HG02678 (cell line): ENCODE data around the gene OTUB2.

ENCODE experiments used
- ATAC-seq: cut with Tn5 transposase; IDR thresholded peaks from one replicate; pipeline ENCODE4 v1.9.1; 2021; ENCODE audit warnings: mild to moderate bottlenecking, moderate library complexity; ENCODE audit not compliant: unreplicated experiment

OTUB2 gene

GRCh38 chr14:94026173-94026888 lies at the start of gene OTUB2:
Gene OTUB2, plus strand, starts transcription at chr14:94026340. Its CDS starts 198 bp downstream, at chr14:94026538.
- peak; percentile 100 for ATAC-seq

- peak; percentile 2 for ATAC-seq
Observed at GRCh38 chr14:93976477-93977057, 49.6 kb upstream of the OTUB2 start, which contains the start of gene ASB2. Gene ASB2, minus strand, starts transcription at chr14:93976570. Its CDS starts 12,031 bp downstream, at chr14:93964539.

GRCh38 chr14:93977171-93977570 lies 49.0 kb upstream of the OTUB2 start:
- no peak for ATAC-seq

- ATAC-seq: peak; percentile 61
Observed at GRCh38 chr14:93977790-93978581, 48.2 kb upstream of the OTUB2 start.

- ATAC-seq: no peak
Observed at GRCh38 chr14:93978735-93979134, 47.4 kb upstream of the OTUB2 start.

- no peak for ATAC-seq
Observed at GRCh38 chr14:93980456-93981201, 45.5 kb upstream of the OTUB2 start.

GRCh38 chr14:93981316-93982229 lies 44.6 kb upstream of the OTUB2 start:
- ATAC-seq: no peak

- ATAC-seq: no peak
Observed at GRCh38 chr14:93982230-93983007, 43.7 kb upstream of the OTUB2 start.

GRCh38 chr14:93984070-93984469 lies 42.1 kb upstream of the OTUB2 start:
- no peak for ATAC-seq

GRCh38 chr14:93984987-93985410 lies 41.1 kb upstream of the OTUB2 start:
- no peak for ATAC-seq

- ATAC-seq: no peak
Observed at GRCh38 chr14:93986955-93987354, 39.2 kb upstream of the OTUB2 start.

- no peak for ATAC-seq
Observed at GRCh38 chr14:93987376-93987775, 38.8 kb upstream of the OTUB2 start.

- no peak for ATAC-seq
Observed at GRCh38 chr14:93987815-93988476, 38.2 kb upstream of the OTUB2 start.

- ATAC-seq: no peak
Observed at GRCh38 chr14:93989939-93990338, 36.2 kb upstream of the OTUB2 start.

GRCh38 chr14:93991212-93991611 lies 34.9 kb upstream of the OTUB2 start:
- ATAC-seq: no peak

- ATAC-seq: no peak
Observed at GRCh38 chr14:93991649-93992048, 34.5 kb upstream of the OTUB2 start.

- ATAC-seq: no peak
Observed at GRCh38 chr14:93993382-93993781, 32.8 kb upstream of the OTUB2 start.

GRCh38 chr14:93994919-93995682 lies 31.0 kb upstream of the OTUB2 start:
- ATAC-seq: no peak
